IPS-20b (cell line): ENCODE results near the gene EVPL.

Experiments used
- H3K27ac ChIP-seq: one replicate; pipeline ENCODE4 v1.5.1; 2013; ENCODE audit warnings: low read length
- H3K27me3 ChIP-seq: 2 replicates; pipeline ENCODE4 v1.6.1; 2013; ENCODE audit warnings: mild to moderate bottlenecking, low read length, inconsistent platforms; ENCODE audit not compliant: insufficient read depth
- H3K36me3 ChIP-seq: 2 replicates; pipeline ENCODE4 v1.6.1; 2013; ENCODE audit warnings: low read depth, mild to moderate bottlenecking, inconsistent platforms, low read length, moderate library complexity; ENCODE audit not compliant: insufficient read depth
- H3K4me1 ChIP-seq: 2 replicates; pipeline ENCODE4 v1.6.1; 2013; ENCODE audit warnings: mild to moderate bottlenecking, control low read depth, inconsistent platforms, low read length, moderate library complexity; ENCODE audit not compliant: insufficient read depth
- H3K4me3 ChIP-seq: 2 replicates; pipeline ENCODE4 v1.5.1; 2013; ENCODE audit warnings: mild to moderate bottlenecking, low read length, inconsistent platforms
- H3K9ac ChIP-seq: 2 replicates; pipeline ENCODE4 v1.6.1; 2013; ENCODE audit warnings: low read depth, mild to moderate bottlenecking, inconsistent platforms, low read length, moderate library complexity
- H3K9me3 ChIP-seq: 2 replicates; pipeline ENCODE4 v1.6.1; 2013; ENCODE audit warnings: mild to moderate bottlenecking, low read depth, low read length, inconsistent platforms; ENCODE audit not compliant: insufficient read depth

The EVPL gene

DNA sequence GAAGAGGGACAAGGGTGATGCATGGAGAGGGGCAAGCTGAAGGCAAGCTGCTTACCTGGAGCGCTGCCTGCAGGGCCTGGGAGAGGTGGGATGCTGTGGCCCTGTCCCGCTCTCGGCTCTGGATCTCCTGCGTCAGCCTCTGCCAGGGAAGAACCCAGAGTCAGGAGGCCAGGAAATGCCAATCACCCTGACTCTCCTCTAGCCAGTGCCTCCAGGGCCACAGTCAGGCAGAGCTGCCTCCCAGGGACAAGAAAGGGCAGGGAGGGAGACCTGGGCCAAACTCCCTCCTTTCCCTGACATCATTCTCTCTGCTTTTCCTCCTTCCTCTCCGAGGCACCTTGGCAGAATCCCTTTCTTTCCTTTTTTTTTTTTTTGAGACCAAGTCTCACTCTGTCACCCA is 15.2 kb downstream of the EVPL start:
- H3K9me3 ChIP-seq: no peaks in the 10 kb centered on the region
- H3K9ac ChIP-seq: no peak overlapping the region; the same call in 1 of the 2 replicates
- no peak overlapping the region for H3K27ac ChIP-seq
- no peak overlapping the region for H3K4me3 ChIP-seq
- no peaks in the 10 kb centered on the region for H3K4me1 ChIP-seq
- H3K27me3 ChIP-seq: no peaks in the 10 kb centered on the region
- no peaks in the 10 kb centered on the region for H3K36me3 ChIP-seq

DNA sequence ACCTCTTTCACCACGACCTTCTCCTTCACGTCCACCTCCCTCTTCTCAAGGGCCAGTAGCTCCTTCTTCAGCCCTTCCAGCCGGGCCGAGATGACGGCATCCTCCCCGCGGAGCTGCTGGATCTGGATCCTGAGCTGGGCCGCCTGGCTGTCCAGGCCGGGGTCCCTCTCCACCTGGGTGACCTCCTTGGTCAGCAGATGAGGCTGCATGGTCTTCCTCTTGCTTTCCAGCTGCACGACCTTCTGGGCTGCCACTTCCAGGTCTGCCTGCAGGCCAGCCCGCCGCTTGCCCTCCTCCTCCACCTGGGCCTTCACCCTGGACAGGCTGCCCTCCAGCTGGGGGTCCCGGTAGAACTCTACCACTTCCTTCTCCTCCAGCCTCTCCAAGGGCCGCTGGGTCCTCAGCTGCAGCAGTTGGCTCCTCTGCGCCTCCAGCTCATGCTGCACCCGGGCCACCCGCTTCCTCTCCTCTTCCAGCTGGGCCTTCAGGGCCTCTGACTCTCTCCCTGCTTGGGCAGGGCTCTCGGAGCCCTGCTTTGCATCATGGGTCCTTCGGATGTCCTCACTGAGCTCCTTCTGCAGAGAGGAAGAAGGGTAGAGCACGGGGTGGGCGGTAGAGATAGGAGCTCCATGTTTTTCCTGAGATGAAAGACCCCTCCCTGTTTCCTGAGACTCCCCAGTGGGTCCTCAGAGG is 17.0 kb downstream of the EVPL start:
- Histone ChIP-seq H3K27me3 (no peaks in the 10 kb centered on the region), H3K9me3 (no peaks in the 10 kb centered on the region), H3K4me3 (no peak overlapping the region), H3K36me3 (no peaks in the 10 kb centered on the region), H3K9ac (no peak overlapping the region), H3K4me1 (no peaks in the 10 kb centered on the region), H3K27ac (no peak overlapping the region)

DNA sequence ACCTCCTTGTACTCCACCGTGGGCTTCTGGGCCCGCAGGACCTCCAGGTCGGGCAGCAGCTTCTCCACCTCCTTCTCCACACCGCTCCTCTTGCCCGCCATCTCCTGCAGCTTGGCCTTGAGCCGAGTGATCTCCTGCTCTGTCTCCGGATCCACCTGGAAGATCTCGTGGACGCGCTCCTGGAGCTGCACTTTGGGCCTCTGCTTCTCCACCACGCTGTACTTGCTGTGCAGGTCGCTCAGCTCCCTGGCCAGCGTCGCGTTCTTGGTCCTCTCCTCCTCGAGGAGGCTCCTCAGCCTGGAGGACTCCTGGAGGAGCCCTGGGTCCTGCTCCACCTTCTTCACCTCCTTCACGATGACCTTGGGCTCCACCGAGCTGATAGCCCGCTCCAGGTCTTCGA is 17.7 kb downstream of the EVPL start:
- H3K9me3 ChIP-seq: no peaks in the 10 kb centered on the region
- H3K4me3 ChIP-seq: no peak overlapping the region
- H3K4me1 ChIP-seq: no peaks in the 10 kb centered on the region
- no peak overlapping the region for H3K9ac ChIP-seq
- H3K36me3 ChIP-seq: no peaks in the 10 kb centered on the region
- H3K27me3 ChIP-seq: no peaks in the 10 kb centered on the region
- no peak overlapping the region for H3K27ac ChIP-seq

DNA sequence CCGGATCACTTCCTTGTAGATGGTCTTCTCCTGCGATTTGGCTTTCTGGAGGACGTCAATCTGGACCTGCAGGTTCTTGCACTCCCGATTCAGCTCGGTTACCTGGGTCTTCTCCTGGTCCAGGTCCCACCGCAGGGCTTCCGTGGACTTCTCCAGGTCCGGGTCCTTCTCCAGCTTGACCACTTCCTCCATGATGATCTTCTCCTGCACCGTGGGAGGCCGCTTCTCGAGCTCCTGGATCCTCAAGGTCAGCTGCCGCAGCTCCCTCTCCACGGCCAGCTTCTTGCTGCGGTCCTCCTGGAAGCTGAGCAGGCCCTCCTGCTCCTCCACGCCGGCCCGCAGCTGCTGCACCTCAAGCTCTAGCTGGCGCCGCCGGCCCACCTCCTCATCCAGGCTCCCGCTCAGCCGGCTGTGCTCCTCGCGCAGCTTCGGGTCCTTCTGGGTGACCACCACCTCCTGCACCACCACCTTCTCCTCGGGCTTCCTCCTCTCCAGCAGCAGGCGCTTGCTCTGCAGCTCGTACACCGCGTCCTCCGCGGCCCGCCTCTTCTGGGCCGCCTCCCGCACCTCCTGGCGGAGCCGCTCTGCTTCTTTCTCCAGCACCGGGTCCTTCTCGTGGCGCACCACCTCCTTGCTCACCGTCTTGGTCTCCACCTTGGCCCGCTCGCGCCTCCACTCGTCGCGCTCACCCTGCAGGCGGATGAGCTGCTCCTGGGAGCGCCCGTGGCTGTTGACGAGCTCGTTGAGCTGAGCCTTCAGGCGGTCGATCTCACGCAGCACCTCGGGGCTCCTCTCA is 18.3 kb downstream of the EVPL start:
- no peaks in the 10 kb centered on the region for H3K4me1 ChIP-seq
- no peaks in the 10 kb centered on the region for H3K27me3 ChIP-seq
- H3K9me3 ChIP-seq: no peaks in the 10 kb centered on the region
- H3K4me3 ChIP-seq: no peak overlapping the region
- no peak overlapping the region for H3K9ac ChIP-seq
- no peak overlapping the region for H3K27ac ChIP-seq
- no peaks in the 10 kb centered on the region for H3K36me3 ChIP-seq

DNA sequence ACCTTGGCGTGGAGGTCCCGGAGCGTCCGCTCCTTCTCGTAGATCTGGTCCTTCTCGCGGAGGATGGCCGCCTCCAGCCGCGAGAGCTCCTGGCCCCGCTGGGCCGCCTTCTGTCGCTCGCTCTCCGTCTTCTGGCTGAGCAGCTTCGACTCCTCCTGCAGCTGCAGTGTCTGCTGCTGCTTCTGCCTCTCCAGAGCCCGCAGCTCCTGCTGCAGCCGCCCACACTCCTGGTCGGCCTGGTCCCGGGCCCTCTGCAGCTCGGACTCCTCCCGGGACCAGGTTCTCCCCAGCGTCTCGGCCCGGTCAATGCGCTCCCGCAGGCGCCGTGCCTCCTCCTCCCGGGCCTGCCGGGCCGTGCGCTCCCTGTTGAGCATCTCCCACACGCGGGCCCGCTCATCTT is 18.9 kb downstream of the EVPL start:
- Histone ChIP-seq H3K27ac (no peak overlapping the region), H3K27me3 (no peaks in the 10 kb centered on the region), H3K9ac (no peak overlapping the region), H3K4me3 (no peak overlapping the region), H3K36me3 (0 out of 2 replicates have a peak, but pooled peaks cover 3% of the 10 kb centered on the region), H3K4me1 (no peaks in the 10 kb centered on the region), H3K9me3 (no peaks in the 10 kb centered on the region)

DNA sequence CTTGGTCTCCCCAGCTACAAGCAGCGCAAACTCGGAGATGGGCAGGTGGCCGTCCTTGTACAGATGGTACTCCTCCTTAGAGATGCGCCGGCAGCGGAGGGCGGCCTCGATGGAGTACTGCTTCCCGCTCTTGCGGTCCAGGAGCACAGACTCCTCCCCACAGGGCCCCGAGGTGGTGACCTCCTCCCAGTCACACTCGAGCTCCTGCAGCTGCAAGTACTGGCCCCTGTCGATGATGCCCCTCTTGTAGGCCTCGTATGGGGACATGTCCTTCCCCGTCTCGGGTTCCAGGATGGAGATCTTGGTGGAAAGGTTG is 19.3 kb downstream of the EVPL start:
- Histone ChIP-seq H3K27me3 (no peaks in the 10 kb centered on the region), H3K27ac (no peak overlapping the region), H3K4me1 (no peaks in the 10 kb centered on the region), H3K9ac (no peak overlapping the region), H3K36me3 (0 out of 2 replicates have a peak, but pooled peaks cover 5% of the 10 kb centered on the region), H3K4me3 (no peak overlapping the region), H3K9me3 (no peaks in the 10 kb centered on the region)

DNA sequence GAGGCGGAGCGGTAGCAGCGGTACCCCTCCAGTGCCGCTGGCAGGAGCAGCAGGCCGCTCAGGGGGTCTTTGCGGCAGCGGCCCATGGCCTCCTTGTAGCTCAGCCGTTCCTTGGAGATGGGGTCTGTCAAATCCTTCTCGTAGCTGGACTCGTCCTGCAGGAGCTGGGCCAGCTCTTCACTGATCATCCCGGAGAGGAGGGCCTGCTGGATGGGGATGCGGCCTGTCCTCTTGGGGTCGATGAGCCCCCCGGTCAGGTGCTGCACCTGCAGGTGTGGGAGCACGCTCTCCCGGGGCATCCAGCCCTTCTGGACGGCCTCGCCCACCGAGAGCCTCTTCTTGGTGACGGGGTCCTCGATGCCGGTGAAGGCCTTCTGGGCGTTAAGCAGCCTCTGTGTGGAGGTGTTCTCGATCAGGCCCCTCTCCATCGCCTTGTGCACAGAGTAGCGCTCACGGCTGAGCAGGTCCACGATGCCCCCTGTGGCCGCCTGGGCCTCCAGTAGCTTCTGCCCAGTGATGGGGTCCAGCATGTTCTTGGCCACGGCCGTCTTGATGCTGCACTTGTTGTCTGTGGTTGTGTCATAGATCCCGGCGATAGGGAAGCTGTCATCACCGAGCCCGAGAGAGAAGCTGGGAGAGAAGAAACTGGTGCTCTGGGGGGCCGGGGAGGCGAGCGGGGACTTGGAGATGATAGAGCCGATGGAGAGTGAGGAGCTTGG is 19.8 kb downstream of the EVPL start:
- Histone ChIP-seq H3K27me3 (no peaks in the 10 kb centered on the region), H3K9ac (no peak overlapping the region), H3K4me1 (no peaks in the 10 kb centered on the region), H3K27ac (no peak overlapping the region), H3K36me3 (0 out of 2 replicates have a peak, but pooled peaks cover 5% of the 10 kb centered on the region), H3K4me3 (no peak overlapping the region), H3K9me3 (no peaks in the 10 kb centered on the region)

DNA sequence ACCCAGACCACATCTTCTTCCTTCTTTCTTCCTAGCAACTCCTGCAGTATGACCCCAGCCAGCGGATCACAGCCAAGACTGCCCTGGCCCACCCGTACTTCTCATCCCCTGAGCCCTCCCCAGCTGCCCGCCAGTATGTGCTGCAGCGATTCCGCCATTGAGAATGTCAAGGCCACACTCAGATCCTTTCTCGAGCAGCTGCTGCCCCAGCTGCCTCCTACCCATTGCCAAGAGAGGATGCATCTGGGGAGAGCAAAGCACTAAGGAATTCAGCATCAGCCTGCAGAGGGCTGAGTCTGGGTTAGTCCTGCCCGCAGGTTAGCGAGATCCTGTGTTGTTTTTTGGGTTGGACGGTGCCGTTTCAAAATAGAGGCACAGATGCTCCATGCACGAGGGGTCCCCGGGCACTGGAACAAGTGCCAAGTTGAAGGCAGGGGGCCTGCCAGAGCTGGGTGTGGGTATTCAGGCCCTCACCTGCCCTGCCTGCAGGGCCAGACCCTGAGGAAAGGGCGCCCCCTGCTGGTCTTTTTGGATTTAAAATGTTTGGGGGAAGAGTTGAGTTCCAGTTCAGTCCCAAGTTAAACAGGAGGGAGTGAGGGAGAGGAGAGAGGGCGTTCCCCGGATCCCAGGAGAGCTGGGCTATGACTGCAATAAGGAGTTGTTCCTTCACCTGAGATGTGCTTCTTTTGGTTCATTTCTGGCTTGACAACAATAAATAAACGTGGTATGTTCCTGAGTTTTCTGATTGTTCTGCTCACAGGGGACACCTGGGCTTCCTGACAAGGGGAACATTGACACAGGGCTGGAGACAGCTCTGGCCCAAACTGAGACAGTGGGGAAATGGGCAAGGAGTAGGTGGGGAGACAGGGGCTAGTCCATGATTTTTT is 21.6 kb downstream of the EVPL start:
- H3K36me3 ChIP-seq: 0 out of 2 replicates have a peak, but pooled peaks cover 5% of the 10 kb centered on the region
- H3K9me3 ChIP-seq: no peaks in the 10 kb centered on the region
- no peak overlapping the region for H3K9ac ChIP-seq
- no peak overlapping the region for H3K4me3 ChIP-seq
- no peaks in the 10 kb centered on the region for H3K4me1 ChIP-seq
- no peak overlapping the region for H3K27ac ChIP-seq
- no peaks in the 10 kb centered on the region for H3K27me3 ChIP-seq

DNA sequence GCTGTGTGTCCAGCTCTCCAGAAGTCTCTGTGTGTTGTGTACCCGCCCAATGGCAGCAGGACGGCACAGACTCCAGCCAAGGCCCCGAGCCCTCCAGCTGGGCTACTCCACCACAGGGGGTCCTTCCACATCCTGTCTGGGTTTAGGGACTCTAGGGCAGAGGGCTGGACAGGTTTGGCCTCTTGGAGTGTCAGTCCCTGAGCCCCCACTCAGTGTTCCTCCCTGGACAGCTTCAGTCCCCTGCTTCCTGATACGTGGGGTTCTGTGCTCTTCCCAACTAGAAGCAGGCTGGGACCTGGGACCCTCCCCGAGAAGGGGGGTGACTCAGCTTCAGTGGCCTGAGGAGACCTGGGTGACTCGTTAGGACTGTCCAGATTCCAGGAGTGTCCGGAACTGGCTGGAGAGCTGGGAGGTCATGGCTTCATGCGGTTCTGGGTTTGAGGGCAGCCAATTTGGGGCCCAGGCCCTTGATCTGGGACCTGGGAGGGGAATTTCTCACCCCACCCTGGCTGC is 22.3 kb downstream of the EVPL start:
- Histone ChIP-seq H3K4me1 (no peaks in the 10 kb centered on the region), H3K36me3 (0 out of 2 replicates have a peak, but pooled peaks cover 5% of the 10 kb centered on the region), H3K9ac (no peak overlapping the region), H3K27ac (no peak overlapping the region), H3K4me3 (no peak overlapping the region), H3K9me3 (no peaks in the 10 kb centered on the region), H3K27me3 (no peaks in the 10 kb centered on the region)

DNA sequence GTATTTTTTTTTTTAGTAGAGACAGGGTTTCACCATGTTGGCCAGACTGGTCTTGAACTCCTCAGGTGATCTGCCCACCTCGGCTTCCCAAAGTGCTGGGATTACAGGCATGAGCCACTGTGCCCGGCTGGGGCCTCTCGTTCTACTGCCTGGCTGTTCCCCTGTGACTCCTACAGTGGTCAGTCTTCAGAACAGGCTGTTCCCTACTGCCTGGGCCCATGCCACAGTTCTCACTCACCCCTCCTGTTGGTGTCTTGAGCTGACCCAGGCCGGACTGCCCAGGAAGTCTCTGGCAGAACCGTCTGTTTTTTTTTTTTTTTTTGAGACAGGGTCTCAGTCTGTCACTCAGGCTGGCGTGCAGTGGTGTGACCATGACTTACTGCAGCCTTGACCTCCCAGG is 23.2 kb downstream of the EVPL start:
- Histone ChIP-seq H3K4me1 (no peaks in the 10 kb centered on the region), H3K9me3 (no peaks in the 10 kb centered on the region), H3K9ac (no peak overlapping the region), H3K36me3 (0 out of 2 replicates have a peak, but pooled peaks cover 5% of the 10 kb centered on the region), H3K4me3 (no peak overlapping the region), H3K27me3 (no peaks in the 10 kb centered on the region), H3K27ac (no peak overlapping the region)

DNA sequence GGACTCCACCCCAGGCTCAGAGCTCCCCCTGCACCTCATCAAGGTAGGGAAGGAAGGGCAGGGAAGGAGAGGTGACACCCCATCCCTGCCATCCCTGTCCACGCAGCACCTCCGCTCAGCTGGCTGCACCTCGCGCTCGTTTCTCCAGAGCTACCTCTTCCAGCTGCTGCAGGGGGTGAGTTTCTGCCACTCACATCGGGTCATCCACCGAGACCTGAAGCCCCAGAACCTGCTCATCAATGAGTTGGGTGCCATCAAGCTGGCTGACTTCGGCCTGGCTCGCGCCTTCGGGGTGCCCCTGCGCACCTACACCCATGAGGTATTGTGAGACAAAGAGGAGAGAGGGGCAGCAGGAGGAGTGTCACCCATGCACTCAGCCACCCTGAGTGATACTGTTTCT is 25.0 kb downstream of the EVPL start:
- Histone ChIP-seq H3K36me3 (0 out of 2 replicates have a peak, but pooled peaks cover 5% of the 10 kb centered on the region), H3K27me3 (no peaks in the 10 kb centered on the region), H3K9me3 (no peaks in the 10 kb centered on the region), H3K27ac (no peak overlapping the region), H3K4me1 (no peaks in the 10 kb centered on the region), H3K4me3 (no peak overlapping the region), H3K9ac (no peak overlapping the region)
